ENCODE data around the gene EFNA5. TPM values are rescaled to one million over a fixed set of nuclear protein-coding genes. Genes with fewer than 3 reads are reported as not detected.

EFNA5 gene
- total RNA-seq, 4 donors from 2014 or later = 2.4 to 9.2 (median 3.9) TPM

DNA sequence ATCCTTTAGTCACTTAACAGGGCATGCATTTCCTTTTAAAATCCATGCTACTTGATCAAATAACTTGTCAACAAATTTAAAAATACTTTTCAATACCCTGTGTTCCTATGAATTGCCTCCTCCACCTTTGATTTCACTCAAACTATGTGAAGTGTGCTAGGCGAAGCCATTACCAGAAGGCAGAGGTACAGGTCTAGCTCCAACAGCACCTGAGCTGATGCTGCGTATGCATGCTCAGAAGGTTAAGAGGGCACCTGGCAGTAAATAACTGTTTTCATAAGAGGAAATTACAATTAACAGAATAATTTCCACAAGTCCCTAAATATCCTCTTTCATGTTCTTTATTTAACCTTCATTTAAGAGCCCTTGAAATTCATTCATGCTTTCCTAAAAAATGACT is 251.8 kb downstream of the EFNA5 start:
- no peaks in the 10 kb centered on the region for H3K27me3 ChIP-seq
- ATAC-seq = no peak
- no peaks in the 10 kb centered on the region for H3K4me1 ChIP-seq
- no peaks in the 10 kb centered on the region for H3K9me3 ChIP-seq
- TF ChIP-seq EP300 (IDR thresholded peaks at IDR 0.05) (no peak), POLR2AphosphoS5 (IDR thresholded peaks at IDR 0.05) (no peak), POLR2A (IDR thresholded peaks at IDR 0.05) (no peak)
- TF ChIP-seq, protein P1, sequence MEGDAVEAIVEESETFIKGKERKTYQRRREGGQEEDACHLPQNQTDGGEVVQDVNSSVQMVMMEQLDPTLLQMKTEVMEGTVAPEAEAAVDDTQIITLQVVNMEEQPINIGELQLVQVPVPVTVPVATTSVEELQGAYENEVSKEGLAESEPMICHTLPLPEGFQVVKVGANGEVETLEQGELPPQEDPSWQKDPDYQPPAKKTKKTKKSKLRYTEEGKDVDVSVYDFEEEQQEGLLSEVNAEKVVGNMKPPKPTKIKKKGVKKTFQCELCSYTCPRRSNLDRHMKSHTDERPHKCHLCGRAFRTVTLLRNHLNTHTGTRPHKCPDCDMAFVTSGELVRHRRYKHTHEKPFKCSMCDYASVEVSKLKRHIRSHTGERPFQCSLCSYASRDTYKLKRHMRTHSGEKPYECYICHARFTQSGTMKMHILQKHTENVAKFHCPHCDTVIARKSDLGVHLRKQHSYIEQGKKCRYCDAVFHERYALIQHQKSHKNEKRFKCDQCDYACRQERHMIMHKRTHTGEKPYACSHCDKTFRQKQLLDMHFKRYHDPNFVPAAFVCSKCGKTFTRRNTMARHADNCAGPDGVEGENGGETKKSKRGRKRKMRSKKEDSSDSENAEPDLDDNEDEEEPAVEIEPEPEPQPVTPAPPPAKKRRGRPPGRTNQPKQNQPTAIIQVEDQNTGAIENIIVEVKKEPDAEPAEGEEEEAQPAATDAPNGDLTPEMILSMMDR (IDR thresholded peaks at IDR 0.05) = no peak
- H3K36me3 ChIP-seq = no peaks in the 10 kb centered on the region
- no peak overlapping the region for H3K27ac ChIP-seq
- 90% methylated on average over 2 of the region's 2 CpGs; no CpG with 5 or more reads in 1 of the 2 donors for WGBS, 2 donors (ENCODE audit: low coverage in 1 of 2)
- no peak overlapping the region for H3K4me3 ChIP-seq

DNA sequence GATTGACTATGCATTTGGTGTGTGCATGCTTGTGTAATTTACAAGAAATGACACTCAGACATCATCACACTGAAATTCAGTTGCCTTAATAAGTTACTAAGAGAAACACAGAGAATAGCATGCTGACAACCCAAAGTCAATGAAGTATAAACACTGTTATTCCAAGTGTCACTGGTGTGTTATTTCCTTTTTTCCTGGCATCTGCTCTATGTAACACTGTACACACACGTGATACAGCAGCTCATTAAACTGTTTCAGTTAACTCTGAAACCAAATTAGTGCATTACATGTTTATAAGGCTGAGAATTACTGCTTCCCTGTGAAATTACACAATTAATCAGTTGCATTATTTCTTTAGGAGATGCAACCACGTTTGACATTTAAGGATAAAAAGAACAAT is 252.7 kb downstream of the EFNA5 start:
- WGBS, 2 donors (ENCODE audit: low coverage in 1 of 2) = 9 to 26% methylated on average over 2 of the region's 2 CpGs
- TF ChIP-seq POLR2A (IDR thresholded peaks at IDR 0.05) (no peak), POLR2AphosphoS5 (IDR thresholded peaks at IDR 0.05) (no peak), EP300 (IDR thresholded peaks at IDR 0.05) (no peak)
- TF ChIP-seq, protein P1 (IDR thresholded peaks at IDR 0.05) = no peak
- H3K4me1 ChIP-seq = no peaks in the 10 kb centered on the region
- H3K27me3 ChIP-seq = no peaks in the 10 kb centered on the region
- H3K36me3 ChIP-seq = no peaks in the 10 kb centered on the region
- no peak overlapping the region for H3K4me3 ChIP-seq
- no peaks in the 10 kb centered on the region for H3K9me3 ChIP-seq
- no peak overlapping the region for H3K27ac ChIP-seq
- ATAC-seq = no peak

GRCh38 chr5:107415762-107416161 is 255.0 kb downstream of the EFNA5 start:
- TF ChIP-seq POLR2AphosphoS5 (IDR thresholded peaks at IDR 0.05) (no peak), POLR2A (IDR thresholded peaks at IDR 0.05) (no peak), EP300 (IDR thresholded peaks at IDR 0.05) (no peak)
- TF ChIP-seq, protein P1 (IDR thresholded peaks at IDR 0.05) = no peak
- H3K4me3 ChIP-seq = no peak overlapping the region
- no peak overlapping the region for H3K27ac ChIP-seq
- ATAC-seq = no peak
- H3K9me3 ChIP-seq = no peaks in the 10 kb centered on the region
- H3K4me1 ChIP-seq = no peaks in the 10 kb centered on the region
- H3K36me3 ChIP-seq = no peaks in the 10 kb centered on the region
- 92 to 93% methylated on average over 1 of the region's 1 CpG for WGBS, 2 donors (ENCODE audit: low coverage in 1 of 2)
- no peaks in the 10 kb centered on the region for H3K27me3 ChIP-seq

- no peak overlapping the region for H3K4me3 ChIP-seq
- H3K36me3 ChIP-seq = no peaks in the 10 kb centered on the region
- no peak for ATAC-seq
- no peak overlapping the region for H3K27ac ChIP-seq
- TF ChIP-seq POLR2A (IDR thresholded peaks at IDR 0.05) (no peak), POLR2AphosphoS5 (IDR thresholded peaks at IDR 0.05) (no peak), EP300 (IDR thresholded peaks at IDR 0.05) (no peak)
- TF ChIP-seq, protein P1 (IDR thresholded peaks at IDR 0.05) = no peak
- no peaks in the 10 kb centered on the region for H3K27me3 ChIP-seq
- H3K4me1 ChIP-seq = no peaks in the 10 kb centered on the region
- WGBS, 2 donors (ENCODE audit: low coverage in 1 of 2) = 71 to 91% methylated on average over 2 of the region's 2 CpGs
- H3K9me3 ChIP-seq = no peaks in the 10 kb centered on the region
Measured at GRCh38 chr5:107414802-107415201, 255.9 kb downstream of the EFNA5 start.

GRCh38 chr5:107413754-107414153 is 257.0 kb downstream of the EFNA5 start:
- WGBS, 2 donors (ENCODE audit: low coverage in 1 of 2) = 100% methylated on average over 1 of the region's 1 CpG; no CpG with 5 or more reads in 1 of the 2 donors
- H3K4me3 ChIP-seq = no peak overlapping the region
- H3K36me3 ChIP-seq = no peaks in the 10 kb centered on the region
- no peaks in the 10 kb centered on the region for H3K9me3 ChIP-seq
- H3K27ac ChIP-seq = no peak overlapping the region
- TF ChIP-seq, protein P1 (IDR thresholded peaks at IDR 0.05) = no peak
- TF ChIP-seq POLR2AphosphoS5 (IDR thresholded peaks at IDR 0.05) = no peak
- no peak for TF ChIP-seq EP300 (IDR thresholded peaks at IDR 0.05)
- no peak for TF ChIP-seq POLR2A (IDR thresholded peaks at IDR 0.05)
- no peak for ATAC-seq
- H3K4me1 ChIP-seq = no peaks in the 10 kb centered on the region
- no peaks in the 10 kb centered on the region for H3K27me3 ChIP-seq

All from gastroesophageal sphincter (tissue), 4 donors.